GM06990 (cell line): ENCODE measurements around the gene INF2.
"Not testable (repeated sequence)": the region's sequence is repeated elsewhere in the genome, so short reads cannot be mapped to it uniquely, and the experiment has no call there.

Source experiments
- DNase-seq: peaks from one replicate; pipeline ENCODE4 v3.0.0-alpha.2; 2011; ENCODE audit not compliant: insufficient read length; ENCODE audit errors: extremely low read depth
- H3K27me3 ChIP-seq: replicated peaks from 2 replicates; pipeline ENCODE4 v1.6.0; 2011; ENCODE audit warnings: low read length; ENCODE audit not compliant: control insufficient read depth, insufficient read depth
- H3K36me3 ChIP-seq: 2 replicates; pipeline ENCODE4 v1.5.1; 2011; ENCODE audit warnings: low read length; ENCODE audit not compliant: control insufficient read depth, insufficient read depth
- H3K4me3 ChIP-seq: replicated peaks from 2 replicates; pipeline ENCODE4 v1.5.1; 2011; ENCODE audit warnings: low read depth, mild to moderate bottlenecking, control low read depth, low read length
- TF ChIP-seq, protein P1 (sequence below): IDR thresholded peaks from 2 replicates; pipeline ENCODE4 v1.5.1; 2011; ENCODE audit warnings: low read length, control low read depth, mild to moderate bottlenecking, inconsistent platforms; ENCODE audit not compliant: insufficient read depth, poor library complexity, severe bottlenecking

INF2 gene

GRCh38 chr14:104659146-104659545 is 30.3 kb upstream of the INF2 start:
- H3K4me3 ChIP-seq: no peak overlapping the region
- H3K27me3 ChIP-seq: no peaks in the 10 kb centered on the region; the same call in 1 of the 2 replicates
- no peak for DNase-seq
- TF ChIP-seq, protein P1, sequence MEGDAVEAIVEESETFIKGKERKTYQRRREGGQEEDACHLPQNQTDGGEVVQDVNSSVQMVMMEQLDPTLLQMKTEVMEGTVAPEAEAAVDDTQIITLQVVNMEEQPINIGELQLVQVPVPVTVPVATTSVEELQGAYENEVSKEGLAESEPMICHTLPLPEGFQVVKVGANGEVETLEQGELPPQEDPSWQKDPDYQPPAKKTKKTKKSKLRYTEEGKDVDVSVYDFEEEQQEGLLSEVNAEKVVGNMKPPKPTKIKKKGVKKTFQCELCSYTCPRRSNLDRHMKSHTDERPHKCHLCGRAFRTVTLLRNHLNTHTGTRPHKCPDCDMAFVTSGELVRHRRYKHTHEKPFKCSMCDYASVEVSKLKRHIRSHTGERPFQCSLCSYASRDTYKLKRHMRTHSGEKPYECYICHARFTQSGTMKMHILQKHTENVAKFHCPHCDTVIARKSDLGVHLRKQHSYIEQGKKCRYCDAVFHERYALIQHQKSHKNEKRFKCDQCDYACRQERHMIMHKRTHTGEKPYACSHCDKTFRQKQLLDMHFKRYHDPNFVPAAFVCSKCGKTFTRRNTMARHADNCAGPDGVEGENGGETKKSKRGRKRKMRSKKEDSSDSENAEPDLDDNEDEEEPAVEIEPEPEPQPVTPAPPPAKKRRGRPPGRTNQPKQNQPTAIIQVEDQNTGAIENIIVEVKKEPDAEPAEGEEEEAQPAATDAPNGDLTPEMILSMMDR: no peak
- no peaks in the 10 kb centered on the region for H3K36me3 ChIP-seq

DNA sequence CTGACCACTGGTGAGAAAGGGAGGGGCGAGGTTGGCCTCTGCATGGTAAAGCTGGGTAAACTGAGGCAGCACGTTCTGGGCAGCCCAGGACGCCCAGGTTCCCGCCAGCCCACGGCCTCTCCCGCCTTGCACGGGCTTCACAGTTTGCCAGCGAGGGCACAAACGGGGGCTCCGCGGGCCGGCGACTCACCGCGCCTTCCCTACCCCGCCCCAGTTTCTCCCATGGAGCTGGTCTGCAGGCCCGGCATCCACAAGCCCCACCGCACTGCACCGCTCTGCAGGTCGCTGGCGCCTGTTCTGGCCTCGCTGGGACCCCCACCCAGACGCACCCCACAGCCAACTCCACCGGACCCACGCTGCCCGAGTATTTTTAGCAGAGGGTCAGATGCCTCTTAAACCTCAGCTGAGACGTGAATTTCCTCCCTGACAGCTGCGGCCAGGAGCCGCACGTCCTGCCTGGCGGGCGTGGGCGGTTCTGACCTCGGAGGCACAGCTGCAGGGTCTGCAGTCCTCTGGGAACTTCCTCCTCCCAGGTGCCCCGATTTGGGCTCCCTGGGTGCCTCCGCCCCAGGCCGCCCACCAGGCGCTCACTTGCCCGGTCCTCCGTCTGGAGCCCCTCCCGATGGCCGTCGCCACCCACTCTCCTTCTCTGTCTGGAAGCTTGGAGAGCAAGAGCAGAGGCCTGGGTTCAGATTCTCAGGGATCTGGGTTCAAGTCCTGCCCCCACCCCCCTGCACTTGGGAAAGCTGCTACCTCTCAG is 29.5 kb upstream of the INF2 start:
- H3K4me3 ChIP-seq: peak overlapping the region; percentile 20; the same call in 1 of the 2 replicates
- DNase-seq: peak; percentile 85
- H3K36me3 ChIP-seq: no peaks in the 10 kb centered on the region
- TF ChIP-seq, protein P1: no peak
- H3K27me3 ChIP-seq: no peaks in the 10 kb centered on the region; the same call in 1 of the 2 replicates

DNA sequence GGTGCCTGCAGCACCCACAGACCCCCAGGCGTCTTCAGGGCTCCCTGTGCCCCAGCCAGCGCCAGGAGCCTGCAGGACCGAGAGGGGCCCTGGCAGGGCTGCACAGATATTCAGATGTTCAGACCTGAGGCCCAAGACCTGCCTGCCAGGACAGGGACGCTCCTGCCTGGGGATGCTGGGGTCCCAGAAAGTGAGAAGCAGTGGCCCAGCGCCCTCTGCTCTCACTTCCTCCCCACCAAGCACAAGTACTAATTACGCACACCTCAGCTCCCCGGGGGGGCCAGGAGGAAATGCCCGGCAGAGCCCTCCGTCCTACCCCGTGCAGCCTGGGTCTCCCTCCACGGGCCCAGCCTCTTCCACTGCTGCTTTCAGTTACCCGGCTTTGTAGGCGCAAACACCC is 28.8 kb upstream of the INF2 start:
- peak; percentile 83 for DNase-seq
- TF ChIP-seq, protein P1: no peak

DNA sequence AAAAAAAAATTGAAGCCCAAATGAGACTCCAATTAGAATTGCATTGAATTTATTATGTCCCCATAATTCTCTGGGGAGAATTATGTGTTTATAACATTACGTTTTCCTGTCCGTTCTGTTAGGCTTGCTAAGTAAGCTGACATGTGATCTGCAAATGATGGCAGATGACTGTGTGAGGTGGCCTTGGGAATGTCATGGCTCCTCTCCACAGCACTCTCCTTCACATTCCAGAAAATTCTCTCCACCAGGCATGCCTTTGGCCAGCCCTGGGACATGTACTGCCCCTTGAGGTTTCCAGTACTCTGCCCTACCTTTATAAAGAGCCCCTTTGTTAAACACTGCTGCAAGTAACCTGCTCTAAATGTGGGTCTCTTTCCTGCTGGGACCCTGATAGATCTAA is 28.3 kb upstream of the INF2 start:
- no peak overlapping the region for H3K4me3 ChIP-seq
- no peak for DNase-seq
- no peaks in the 10 kb centered on the region; the same call in 1 of the 2 replicates for H3K27me3 ChIP-seq
- TF ChIP-seq, protein P1: no peak
- H3K36me3 ChIP-seq: no peaks in the 10 kb centered on the region

More for the DNA sequence above, 28.8 kb upstream of the INF2 start:
- Histone ChIP-seq H3K4me3 (0 out of 2 replicates have a peak overlapping the region, but pooled peaks have one; percentile 2), H3K36me3 (no peaks in the 10 kb centered on the region), H3K27me3 (no peaks in the 10 kb centered on the region; the same call in 1 of the 2 replicates)

DNA sequence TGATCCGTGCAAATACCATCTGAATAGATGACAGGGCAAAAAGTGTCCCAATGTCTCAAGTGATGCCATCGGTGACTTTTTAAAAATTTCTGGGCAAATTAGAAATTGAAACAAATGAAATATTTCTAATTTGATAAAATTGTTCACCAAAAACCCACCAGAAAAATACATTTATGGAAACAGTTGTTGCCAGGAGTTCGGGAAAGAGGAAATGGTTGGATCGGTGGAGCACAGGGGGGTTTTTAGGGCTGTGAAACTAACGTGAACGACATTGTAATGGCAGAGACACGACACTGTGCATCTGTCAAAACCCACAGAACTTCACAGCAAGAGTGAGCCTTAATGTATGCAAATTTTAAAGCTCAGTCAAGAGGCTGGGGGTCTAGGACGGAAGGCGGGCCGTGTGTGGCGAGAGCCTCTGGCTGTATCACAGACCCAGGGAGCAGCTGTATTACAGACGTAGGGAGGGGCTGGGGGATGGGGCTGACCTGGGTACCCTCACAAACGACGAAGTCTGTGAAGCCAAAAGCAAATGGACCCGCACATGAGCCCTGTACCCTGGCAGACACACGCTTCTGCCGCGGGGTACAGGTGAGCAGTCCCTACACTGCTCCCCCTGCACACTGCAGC is 27.8 kb upstream of the INF2 start:
- not testable (repeated sequence) for H3K27me3 ChIP-seq, DNase-seq, H3K36me3 ChIP-seq, H3K4me3 ChIP-seq

DNA sequence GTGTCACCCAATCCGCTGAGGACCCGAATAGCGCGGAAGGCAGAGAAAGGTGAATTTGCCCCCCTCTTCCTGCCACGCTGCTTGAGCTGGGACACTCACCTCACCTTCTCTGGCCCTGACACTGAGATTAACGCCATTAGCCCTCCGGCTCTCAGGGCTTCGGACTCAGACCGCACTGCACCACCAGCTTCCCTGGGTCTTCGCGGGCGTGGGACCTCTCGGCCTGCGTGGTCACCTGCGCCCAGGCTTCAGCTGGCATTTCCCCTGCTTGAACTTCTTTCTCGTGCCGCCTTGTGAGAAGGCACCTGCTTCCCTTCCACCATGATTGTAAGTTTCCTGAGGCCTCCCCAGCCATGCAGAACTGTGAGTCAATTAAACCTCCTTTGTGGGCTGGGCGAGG is 26.9 kb upstream of the INF2 start:
- H3K4me3 ChIP-seq, DNase-seq, H3K36me3 ChIP-seq, H3K27me3 ChIP-seq: not testable (repeated sequence)
